ENCODE measurements around the gene CCDC93. TPM values are rescaled to one million over a fixed set of nuclear protein-coding genes. Genes with fewer than 3 reads are reported as not detected.
"Not testable (repeated sequence)": the region's sequence is repeated elsewhere in the genome, so short reads cannot be mapped to it uniquely, and the experiment has no call there.

Gene CCDC93
- total RNA-seq, 1 experiment from 2014 or later = 18.7 TPM

GRCh38 chr2:118016911-118017310 is 3.0 kb upstream of the CCDC93 start:
- no TSS peak for BruUV-seq (replicated peaks)
- no peaks in the 10 kb centered on the region for H3K36me3 ChIP-seq (ENCODE audit: control insufficient read depth in 1 of 2, insufficient read depth in 2 of 2, low read length in 2 of 2)
- no peaks in the 10 kb centered on the region for H3K9me3 ChIP-seq (ENCODE audit: control insufficient read depth in 1 of 2, insufficient read depth in 1 of 2, low read depth in 1 of 2, low read length in 2 of 2)
- H3K4me3 ChIP-seq (replicated peaks in 1 of 2; ENCODE audit: low read depth in 1 of 2, low read length in 2 of 2) = no peak overlapping the region
- H3K27ac ChIP-seq (ENCODE audit: low read depth, low read length) = no peak overlapping the region
- H3K79me2 ChIP-seq (ENCODE audit: insufficient read depth, low read length) = peaks cover 19% of the 10 kb centered on the region
- no peak overlapping the region for H3K9ac ChIP-seq (ENCODE audit: low read length)
- CTCF ChIA-PET = no interaction called here
- no peak for ATAC-seq
- TF ChIP-seq FOSL1 (IDR thresholded peaks at IDR 0.05; ENCODE audit: low read depth) (no peak), POLR2A (IDR thresholded peaks at IDR 0.05; ENCODE audit: borderline replicate concordance, extremely low read depth, insufficient read depth, insufficient read length) (no peak), ZFX (IDR thresholded peaks at IDR 0.05) (no peak), CTCF (IDR thresholded peaks at IDR 0.05 in 2 of 3, conservative IDR thresholded peaks at IDR 0.05 in 1 of 3; ENCODE audit: borderline replicate concordance in 1 of 3, insufficient read depth in 1 of 3, low read depth in 2 of 3, low read length in 2 of 3) (no peak), YY1 (IDR thresholded peaks at IDR 0.05; ENCODE audit: extremely low read depth, insufficient replicate concordance, low read depth, low read length) (no peak), EZH2 (IDR thresholded peaks at IDR 0.05) (no peak), ZNF274 (IDR thresholded peaks at IDR 0.05; ENCODE audit: low read depth, low read length) (no peak), ATF3 (IDR thresholded peaks at IDR 0.05) (no peak), MAX (IDR thresholded peaks at IDR 0.05) (no peak), SP1 (IDR thresholded peaks at IDR 0.05; ENCODE audit: low read depth) (no peak), CBX3 (IDR thresholded peaks at IDR 0.05; ENCODE audit: low read depth) (no peak), ZBTB33 (IDR thresholded peaks at IDR 0.05; ENCODE audit: extremely low read depth, insufficient replicate concordance, low read length) (no peak), CEBPB (IDR thresholded peaks at IDR 0.05; ENCODE audit: low read depth) (no peak), EZH2phosphoT487 (IDR thresholded peaks at IDR 0.05; ENCODE audit: borderline replicate concordance) (no peak), ELF1 (IDR thresholded peaks at IDR 0.05; ENCODE audit: borderline replicate concordance, low read depth) (no peak), SIN3A (IDR thresholded peaks at IDR 0.05; ENCODE audit: low read depth) (no peak), SRF (IDR thresholded peaks at IDR 0.05; ENCODE audit: low read depth) (no peak), TCF7L2 (IDR thresholded peaks at IDR 0.05; ENCODE audit: borderline replicate concordance, extremely low read depth, insufficient read depth, insufficient read length) (no peak)
- intact Hi-C loops (cut with micrococcal nuclease) = no loop called here
- no peak overlapping the region for H2AFZ ChIP-seq (ENCODE audit: low read depth, low read length, poor library complexity, severe bottlenecking)
- H4K20me1 ChIP-seq (ENCODE audit: insufficient read depth) = no peaks in the 10 kb centered on the region
- H3K4me2 ChIP-seq (ENCODE audit: low read length) = no peak overlapping the region
- no peaks in the 10 kb centered on the region for H3K27me3 ChIP-seq (ENCODE audit: insufficient read depth, low read length)
- DNase-seq (ENCODE audit: low read depth, low spot score) = no peak
- POLR2A ChIA-PET = no interaction called here
- H3K9me2 ChIP-seq (ENCODE audit: insufficient read depth) = no peaks in the 10 kb centered on the region
- H3K4me1 ChIP-seq (ENCODE audit: control insufficient read depth in 1 of 2, insufficient read depth in 2 of 2, low read length in 2 of 2) = peaks cover 10 to 17% of the 10 kb centered on the region in 2 experiments; a peak in 3 of 4 replicates
- RAD21 ChIA-PET (ENCODE audit: low non-redundant PET in 1 of 2, low total read pairs in 2 of 2, uncharacterized antibody in 2 of 2, unreplicated experiment in 2 of 2) = no interaction called here

- peaks cover 10 to 17% of the 10 kb centered on the region in 2 experiments; a peak in 3 of 4 replicates for H3K4me1 ChIP-seq (ENCODE audit: control insufficient read depth in 1 of 2, insufficient read depth in 2 of 2, low read length in 2 of 2)
- CTCF ChIA-PET = interaction anchor here (2.6 kb wide), 1 partner anchor 12 kb away, joined by 21 read pairs; no protein-coding TSS in a partner anchor
- RAD21 ChIA-PET (ENCODE audit: low non-redundant PET in 1 of 2, low total read pairs in 2 of 2, uncharacterized antibody in 2 of 2, unreplicated experiment in 2 of 2); intact Hi-C loops (cut with micrococcal nuclease); H2AFZ ChIP-seq (ENCODE audit: low read depth, low read length, poor library complexity, severe bottlenecking); H3K4me3 ChIP-seq (replicated peaks in 1 of 2; ENCODE audit: low read depth in 1 of 2, low read length in 2 of 2); BruUV-seq (replicated peaks); H3K4me2 ChIP-seq (ENCODE audit: low read length); H3K9me3 ChIP-seq (ENCODE audit: control insufficient read depth in 1 of 2, insufficient read depth in 1 of 2, low read depth in 1 of 2, low read length in 2 of 2); ATAC-seq; H3K36me3 ChIP-seq (ENCODE audit: control insufficient read depth in 1 of 2, insufficient read depth in 2 of 2, low read length in 2 of 2); H3K27me3 ChIP-seq (ENCODE audit: insufficient read depth, low read length); H3K27ac ChIP-seq (ENCODE audit: low read depth, low read length); H4K20me1 ChIP-seq (ENCODE audit: insufficient read depth); H3K9ac ChIP-seq (ENCODE audit: low read length); H3K9me2 ChIP-seq (ENCODE audit: insufficient read depth); POLR2A ChIA-PET; DNase-seq (ENCODE audit: low read depth, low spot score): not testable (repeated sequence)
- H3K79me2 ChIP-seq (ENCODE audit: insufficient read depth, low read length) = peaks cover 30% of the 10 kb centered on the region
These were observed 1.9 kb upstream of the CCDC93 start for GRCh38 chr2:118015761-118016160.
